Transverse colon (tissue), 4 donors: ENCODE measurements around the gene PLD4.

Experiments
- CTCF ChIP-seq, 5 experiments: fragments of 200-600 bp in 3 of 5; fragments of 450-650 bp in 2 of 5; sonication (generic) in 3 of 5; IDR thresholded peaks; 1 replicate in 2 of 5; 2 replicates in 3 of 5; pipeline ENCODE4 v1.5.1; 2016 to 2017; ENCODE audit warnings: antibody characterized with exemption in 5 of 5, inconsistent platforms in 3 of 5, mild to moderate bottlenecking in 2 of 5, moderate library complexity in 1 of 5
- EP300 ChIP-seq: sonication (generic); formaldehyde crosslinking; IDR thresholded peaks from one replicate; pipeline ENCODE4 v1.6.1; 2017; ENCODE audit warnings: antibody characterized with exemption, low read depth
- POLR2A ChIP-seq: fragments of 450-650 bp; IDR thresholded peaks from one replicate; pipeline ENCODE4 v1.6.1; 2016; ENCODE audit warnings: antibody characterized with exemption, mild to moderate bottlenecking, moderate library complexity
- POLR2AphosphoS5 ChIP-seq, 3 donors: sonication (generic); formaldehyde crosslinking; IDR thresholded peaks; one replicate each; pipeline ENCODE4 v1.6.1; 2016; ENCODE audit warnings: antibody characterized with exemption in 3 of 3

GRCh38 chr14:104876251-104876699, 48.4 kb upstream of the PLD4 start:
- TF ChIP-seq POLR2AphosphoS5 (IDR thresholded peaks at IDR 0.05): no peak
- no peak for TF ChIP-seq CTCF (IDR thresholded peaks at IDR 0.05)
- no peak for TF ChIP-seq POLR2A
- no peak for TF ChIP-seq EP300
